HepG2 (cell line): ENCODE data around the gene CAPZB. TPM values are rescaled to one million over a fixed set of nuclear protein-coding genes. Genes with fewer than 3 reads are reported as not detected.
A peak's percentile ranks its signal among the peaks of the same experiment; 100 is the strongest.

Source experiments
- ATF6 ChIP-seq: sonication (generic); formaldehyde crosslinking; conservative IDR thresholded peaks from 2 replicates; pipeline ENCODE4 v1.4.0; 2020; ENCODE audit warnings: missing genetic modification reagents
- E2F5 ChIP-seq: sonication (generic); formaldehyde crosslinking; conservative IDR thresholded peaks from 2 replicates; pipeline ENCODE4 v1.4.0; 2020; ENCODE audit warnings: missing genetic modification reagents
- FOSL1 ChIP-seq: sonication (generic); formaldehyde crosslinking; IDR thresholded peaks from 2 replicates; pipeline ENCODE4 v1.9.0; 2021; ENCODE audit warnings: missing genetic modification reagents, borderline replicate concordance
- GRHL1 ChIP-seq: sonication (generic); formaldehyde crosslinking; conservative IDR thresholded peaks from 2 replicates; pipeline ENCODE4 v1.8.0; 2022; ENCODE audit warnings: missing genetic modification reagents
- HDAC6 ChIP-seq: fragments of 200-600 bp; sonication (generic); IDR thresholded peaks from 2 replicates; pipeline ENCODE4 v1.7.0; 2017; ENCODE audit warnings: mild to moderate bottlenecking, antibody characterized with exemption, low read length, low read depth
- HOMEZ ChIP-seq: IDR thresholded peaks from 2 replicates; pipeline ENCODE4 v1.6.1; 2016; ENCODE audit warnings: low read depth
- IRF9 ChIP-seq: sonication (generic); formaldehyde crosslinking; IDR thresholded peaks from 2 replicates; pipeline ENCODE4 v1.8.0; 2022; ENCODE audit warnings: missing genetic modification reagents, mild to moderate bottlenecking, borderline replicate concordance
- MIXL1 ChIP-seq: IDR thresholded peaks from 2 replicates; pipeline ENCODE4 v1.6.1; 2016
- PATZ1 ChIP-seq: sonication (generic); formaldehyde crosslinking; IDR thresholded peaks from 2 replicates; pipeline ENCODE4 v1.4.0; 2020; ENCODE audit warnings: missing genetic modification reagents
- TCF7L2 ChIP-seq: IDR thresholded peaks from 2 replicates; pipeline ENCODE4 v1.6.1; 2011; ENCODE audit warnings: mild to moderate bottlenecking, low read depth, low read length, moderate library complexity
- THAP8 ChIP-seq: sonication (generic); formaldehyde crosslinking; IDR thresholded peaks from 2 replicates; pipeline ENCODE4 v1.5.1; 2020; ENCODE audit warnings: missing genetic modification reagents, mild to moderate bottlenecking, borderline replicate concordance
- TRIM24 ChIP-seq: sonication (generic); formaldehyde crosslinking; IDR thresholded peaks from 2 replicates; pipeline ENCODE4 v1.8.0; 2022; ENCODE audit warnings: mild to moderate bottlenecking, missing genetic modification reagents
- ZNF20 ChIP-seq: sonication (generic); formaldehyde crosslinking; IDR thresholded peaks from 2 replicates; pipeline ENCODE4 v1.4.0; 2020; ENCODE audit warnings: mild to moderate bottlenecking, moderate library complexity, missing genetic modification reagents
- ZNF331 ChIP-seq: sonication (generic); formaldehyde crosslinking; IDR thresholded peaks from 2 replicates; pipeline ENCODE4 v1.4.0; 2020; ENCODE audit warnings: missing genetic modification reagents
- ZNF737 ChIP-seq: sonication (generic); formaldehyde crosslinking; IDR thresholded peaks from 2 replicates; pipeline ENCODE4 v1.5.0; 2020; ENCODE audit warnings: missing genetic modification reagents, mild to moderate bottlenecking, borderline replicate concordance
- ZNF883 ChIP-seq: sonication (generic); formaldehyde crosslinking; IDR thresholded peaks from 2 replicates; pipeline ENCODE4 v1.5.1; 2020; ENCODE audit warnings: mild to moderate bottlenecking, missing genetic modification reagents; ENCODE audit errors: not compliant biosample characterization
- polyA plus RNA-seq, 8 experiments: library from polyadenylated mRNA; depleted of rRNA in 3 of 8; stranded (reverse) in 7 of 8; unstranded in 1 of 8; fragments of >200 nt; fragmentation: Illumina TruSeq in 4 of 8; extraction: Trizol in 4 of 8; gene quantifications; 2 replicates each; pipeline versions ENCODE4 v1.2.1 to v1.2.3, GENCODE V29; 2011 to 2016; ENCODE audit warnings: low read depth in 4 of 8, missing spikeins in 1 of 8, mixed read lengths in 1 of 8; ENCODE audit not compliant: insufficient read depth in 1 of 8
- total RNA-seq, 5 experiments: library from RNA; depleted of rRNA; stranded (reverse); fragments of >200 nt; fragmentation: Illumina TruSeq; extraction: Trizol; gene quantifications; 2 replicates each; pipeline ENCODE4 v1.2.3, GENCODE V29; 2016; ENCODE audit warnings: low read depth in 1 of 5

CAPZB gene
- total and polyA plus RNA-seq, 2 of the 13 experiments (the other 11 are each of a cell fraction or from before 2014, with no cell fraction given), result 58.9 to 76.9 TPM

GRCh38 chr1:19425646-19426239, 59.6 kb downstream of the CAPZB start (continued):
- TF ChIP-seq HOMEZ (CRISPR knock-in tag), result no peak
- TF ChIP-seq MIXL1 (CRISPR knock-in tag), result 0 out of 2 replicates have a peak, but pooled peaks have one; percentile 39
- no peak for TF ChIP-seq E2F5
- no peak for TF ChIP-seq TRIM24 (CRISPR knock-in tag)
- no peak for TF ChIP-seq THAP8
- TF ChIP-seq ZNF20 (CRISPR knock-in tag), result no peak
- no peak for TF ChIP-seq ATF6 (CRISPR knock-in tag)
- TF ChIP-seq PATZ1 (CRISPR knock-in tag), result peak; percentile 16; the same call in 1 of the 2 replicates
- TF ChIP-seq IRF9 (CRISPR knock-in tag), result no peak
- TF ChIP-seq ZNF331, result peak; percentile 34; the same call in 1 of the 2 replicates
- no peak for TF ChIP-seq ZNF883 (CRISPR knock-in tag)
- TF ChIP-seq ZNF737 (CRISPR knock-in tag), result no peak
- no peak for TF ChIP-seq TCF7L2
- no peak for TF ChIP-seq HDAC6
- no peak for TF ChIP-seq GRHL1 (CRISPR knock-in tag)
- TF ChIP-seq FOSL1, result no peak
